C4-2B (cell line): ENCODE measurements around the gene PON2.

ENCODE experiments used
- ZFX ChIP-seq: fragments of 450-650 bp; IDR thresholded peaks from 2 replicates; pipeline ENCODE4 v1.6.1; 2017
- TF ChIP-seq, protein P1 (sequence below): fragments of 450-650 bp; conservative IDR thresholded peaks from 2 replicates; pipeline ENCODE4 v1.5.1; 2017; ENCODE audit warnings: mild to moderate bottlenecking

DNA sequence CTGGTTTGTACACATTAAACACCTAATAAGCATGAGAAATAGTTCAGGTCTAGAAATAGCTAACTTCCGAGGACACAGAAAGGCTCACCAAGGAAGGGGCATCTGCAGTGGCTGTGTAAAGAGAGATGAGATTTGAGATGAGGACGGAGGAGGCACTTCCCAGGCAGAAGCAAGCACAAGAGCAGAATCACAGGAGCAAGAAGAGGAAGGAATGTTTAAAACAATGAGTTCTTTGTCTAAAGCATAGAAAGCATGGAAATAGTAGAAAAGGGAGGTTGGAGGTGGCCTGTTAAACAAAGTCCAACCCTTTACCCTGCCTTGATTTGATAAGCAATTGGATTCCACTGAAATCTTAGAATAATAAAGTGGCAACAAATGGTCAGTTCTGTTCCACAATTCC is 27.1 kb downstream of the PON2 start:
- TF ChIP-seq, protein P1, sequence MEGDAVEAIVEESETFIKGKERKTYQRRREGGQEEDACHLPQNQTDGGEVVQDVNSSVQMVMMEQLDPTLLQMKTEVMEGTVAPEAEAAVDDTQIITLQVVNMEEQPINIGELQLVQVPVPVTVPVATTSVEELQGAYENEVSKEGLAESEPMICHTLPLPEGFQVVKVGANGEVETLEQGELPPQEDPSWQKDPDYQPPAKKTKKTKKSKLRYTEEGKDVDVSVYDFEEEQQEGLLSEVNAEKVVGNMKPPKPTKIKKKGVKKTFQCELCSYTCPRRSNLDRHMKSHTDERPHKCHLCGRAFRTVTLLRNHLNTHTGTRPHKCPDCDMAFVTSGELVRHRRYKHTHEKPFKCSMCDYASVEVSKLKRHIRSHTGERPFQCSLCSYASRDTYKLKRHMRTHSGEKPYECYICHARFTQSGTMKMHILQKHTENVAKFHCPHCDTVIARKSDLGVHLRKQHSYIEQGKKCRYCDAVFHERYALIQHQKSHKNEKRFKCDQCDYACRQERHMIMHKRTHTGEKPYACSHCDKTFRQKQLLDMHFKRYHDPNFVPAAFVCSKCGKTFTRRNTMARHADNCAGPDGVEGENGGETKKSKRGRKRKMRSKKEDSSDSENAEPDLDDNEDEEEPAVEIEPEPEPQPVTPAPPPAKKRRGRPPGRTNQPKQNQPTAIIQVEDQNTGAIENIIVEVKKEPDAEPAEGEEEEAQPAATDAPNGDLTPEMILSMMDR: no peak
- TF ChIP-seq ZFX: no peak
